Neuronal stem cell (in vitro differentiated cells): ENCODE results near the gene MAD2L1BP.

ENCODE experiments used
- DNase-seq: peaks from one replicate; pipeline ENCODE4 v3.0.0-alpha.2; 2013; ENCODE audit warnings: low spot score
- H2AFZ ChIP-seq: one replicate; pipeline ENCODE4 v1.6.1; 2013; ENCODE audit warnings: mild to moderate bottlenecking, low read length, inconsistent platforms
- H2AK5ac ChIP-seq: 2 replicates; pipeline ENCODE4 v1.6.1; 2013; ENCODE audit warnings: low read depth, mild to moderate bottlenecking, inconsistent platforms, low read length, moderate library complexity, mixed read lengths
- H2BK120ac ChIP-seq: 2 replicates; pipeline ENCODE4 v1.6.1; 2013; ENCODE audit warnings: low read depth, mild to moderate bottlenecking, inconsistent platforms, low read length, moderate library complexity, mixed read lengths
- H2BK12ac ChIP-seq: one replicate; pipeline ENCODE4 v1.6.1; 2013; ENCODE audit warnings: low read length, inconsistent platforms
- H2BK15ac ChIP-seq: 2 replicates; pipeline ENCODE4 v1.6.1; 2013; ENCODE audit warnings: mild to moderate bottlenecking, low read length, inconsistent platforms, mixed read lengths
- H2BK5ac ChIP-seq: one replicate; pipeline ENCODE4 v1.6.1; 2013; ENCODE audit warnings: inconsistent platforms, mild to moderate bottlenecking, low read length, moderate library complexity
- H3K14ac ChIP-seq: one replicate; pipeline ENCODE4 v1.6.1; 2013; ENCODE audit warnings: low read length, inconsistent platforms
- H3K18ac ChIP-seq: 2 replicates; pipeline ENCODE4 v1.6.1; 2013; ENCODE audit warnings: low read length, inconsistent platforms
- H3K23ac ChIP-seq: 2 replicates; pipeline ENCODE4 v1.6.1; 2013; ENCODE audit warnings: low read depth, mild to moderate bottlenecking, mixed read lengths, low read length, inconsistent platforms; ENCODE audit not compliant: poor library complexity
- H3K27ac ChIP-seq: replicated peaks from 3 replicates; pipeline ENCODE4 v1.5.1; 2013; ENCODE audit warnings: low read length, inconsistent platforms
- H3K27me3 ChIP-seq, 3 experiments: 2 replicates each; pipeline ENCODE4 v1.6.1; 2013; ENCODE audit warnings: low read length in 3 of 3, mild to moderate bottlenecking in 2 of 3, inconsistent platforms in 1 of 3, low read depth in 1 of 3, mixed read lengths in 1 of 3, moderate library complexity in 1 of 3; ENCODE audit not compliant: control insufficient read depth in 3 of 3, insufficient read depth in 3 of 3
- H3K36me3 ChIP-seq, 2 donors: replicated peaks in 1 of 2; 2 replicates each; pipeline ENCODE4 v1.6.1; 2013; ENCODE audit warnings: low read length in 2 of 2; ENCODE audit not compliant: control insufficient read depth in 2 of 2, insufficient read depth in 2 of 2
- H3K4ac ChIP-seq: 2 replicates; pipeline ENCODE4 v1.6.1; 2013; ENCODE audit warnings: inconsistent platforms, mild to moderate bottlenecking, low read length, moderate library complexity
- H3K4me1 ChIP-seq, 2 donors: 1 replicate in 1 of 2; 2 replicates in 1 of 2; pipeline ENCODE4 v1.6.1; 2013; ENCODE audit warnings: low read length in 2 of 2, low read depth in 1 of 2; ENCODE audit not compliant: control insufficient read depth in 2 of 2, insufficient read depth in 1 of 2
- H3K4me2 ChIP-seq: one replicate; pipeline ENCODE4 v1.6.1; 2013; ENCODE audit warnings: mild to moderate bottlenecking, low read length, inconsistent platforms; ENCODE audit not compliant: insufficient read depth, poor library complexity, severe bottlenecking
- H3K4me3 ChIP-seq, 2 donors: 2 replicates each; pipeline ENCODE4 v1.5.1; 2013; ENCODE audit warnings: low read length in 2 of 2, mild to moderate bottlenecking in 2 of 2, inconsistent platforms in 1 of 2, moderate library complexity in 1 of 2
- H3K79me1 ChIP-seq: one replicate; pipeline ENCODE4 v1.6.1; 2013; ENCODE audit warnings: low read depth, mild to moderate bottlenecking, inconsistent platforms, low read length, moderate library complexity
- H3K9ac ChIP-seq: one replicate; pipeline ENCODE4 v1.6.1; 2013; ENCODE audit warnings: mild to moderate bottlenecking, low read depth, low read length, inconsistent platforms; ENCODE audit not compliant: poor library complexity
- H3K9me3 ChIP-seq, 2 donors: replicated peaks in 1 of 2; 2 replicates each; pipeline versions ENCODE3 to v1.6.1; 2013; ENCODE audit warnings: low read length in 2 of 2, mild to moderate bottlenecking in 2 of 2, inconsistent platforms in 1 of 2, low read depth in 1 of 2, mixed read lengths in 1 of 2, moderate library complexity in 1 of 2; ENCODE audit not compliant: control insufficient read depth in 2 of 2, insufficient read depth in 1 of 2
- H4K8ac ChIP-seq: one replicate; pipeline ENCODE4 v1.6.1; 2013; ENCODE audit warnings: low read depth, mild to moderate bottlenecking, inconsistent platforms, low read length, moderate library complexity
- H4K91ac ChIP-seq: one replicate; pipeline ENCODE4 v1.6.1; 2013; ENCODE audit warnings: low read length, low read depth, mild to moderate bottlenecking, inconsistent platforms; ENCODE audit not compliant: poor library complexity
- WGBS, 2 donors: extraction: QIAGEN DNeasy Blood & Tissue Kit; methylation state at CpG; one replicate each; pipeline ENCODE4 v1.1.7; 2013; ENCODE audit warnings: missing lambda C conversion rate in 2 of 2, mixed read lengths in 1 of 2; ENCODE audit not compliant: insufficient read length in 2 of 2, insufficient replicate concordance in 1 of 2; ENCODE audit errors: extremely low coverage in 2 of 2; 5-methylcytosine and 5-hydroxymethylcytosine counted together

MAD2L1BP gene

DNA sequence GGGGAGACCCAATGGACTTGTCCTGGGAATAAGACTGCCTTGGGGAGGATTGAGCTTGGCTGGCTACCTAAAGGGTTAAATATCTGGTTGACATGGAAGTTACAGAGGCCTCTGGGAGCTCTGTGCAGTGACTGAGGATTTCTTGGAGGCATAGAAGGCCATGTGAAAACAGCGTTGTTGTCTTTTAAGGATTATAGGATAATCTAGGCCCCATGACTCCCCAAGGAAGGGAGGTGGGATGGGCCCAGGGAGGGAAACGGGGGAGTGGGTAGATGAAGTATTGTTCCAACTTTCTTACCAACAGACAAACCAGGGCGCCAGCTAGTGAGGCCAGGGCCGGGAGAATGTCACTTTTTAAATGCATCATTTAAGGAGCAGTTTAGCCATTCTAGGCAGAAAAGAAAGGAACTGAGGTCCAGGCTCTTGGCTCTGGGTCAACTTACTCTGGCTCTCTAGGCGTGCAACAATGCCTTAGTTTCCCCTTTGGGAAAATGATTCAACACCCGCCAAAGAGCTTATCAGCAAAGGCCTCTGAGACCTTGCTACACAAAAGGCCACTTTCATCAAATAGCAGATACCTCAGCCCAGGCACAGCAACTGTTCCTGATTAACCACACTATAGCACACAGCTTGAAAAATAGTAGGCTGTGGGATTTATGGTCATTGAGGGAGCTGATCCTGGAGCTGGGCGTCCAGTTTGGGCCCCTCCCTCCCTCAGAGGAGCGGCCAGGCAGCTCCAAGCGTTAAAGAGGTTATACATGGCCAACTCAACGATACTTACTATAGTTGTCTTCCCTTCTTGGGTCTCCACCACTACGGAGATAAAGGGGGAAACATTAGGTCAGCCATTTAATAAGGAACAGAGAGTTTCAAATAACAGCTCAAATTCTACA is 44.9 kb downstream of the MAD2L1BP start:
- H3K4me2 ChIP-seq = no peak overlapping the region
- no peak overlapping the region for H3K23ac ChIP-seq
- H2BK15ac ChIP-seq = no peak overlapping the region
- H3K27me3 ChIP-seq = no peaks in the 10 kb centered on the region
- H3K36me3 ChIP-seq = peaks cover 16 to 85% of the 10 kb centered on the region in 2 donors
- no peak overlapping the region for H3K14ac ChIP-seq
- H4K91ac ChIP-seq = no peak overlapping the region
- no CpG with 5 or more reads among the region's 11 CpGs for WGBS, 2 donors
- no peak overlapping the region for H3K4ac ChIP-seq
- H2BK5ac ChIP-seq = no peak overlapping the region
- H3K79me1 ChIP-seq = no peaks in the 10 kb centered on the region
- H4K8ac ChIP-seq = no peak overlapping the region
- no peak overlapping the region for H3K4me3 ChIP-seq
- H2BK12ac ChIP-seq = no peak overlapping the region
- no peaks in the 10 kb centered on the region for H3K9me3 ChIP-seq
- H2BK120ac ChIP-seq = no peak overlapping the region
- no peak overlapping the region for H2AK5ac ChIP-seq
- H3K27ac ChIP-seq = no peak overlapping the region
- no peak overlapping the region for H3K9ac ChIP-seq
- H3K18ac ChIP-seq = no peak overlapping the region
- DNase-seq = no peak
- no peak overlapping the region for H2AFZ ChIP-seq
- no peaks in the 10 kb centered on the region for H3K4me1 ChIP-seq

DNA sequence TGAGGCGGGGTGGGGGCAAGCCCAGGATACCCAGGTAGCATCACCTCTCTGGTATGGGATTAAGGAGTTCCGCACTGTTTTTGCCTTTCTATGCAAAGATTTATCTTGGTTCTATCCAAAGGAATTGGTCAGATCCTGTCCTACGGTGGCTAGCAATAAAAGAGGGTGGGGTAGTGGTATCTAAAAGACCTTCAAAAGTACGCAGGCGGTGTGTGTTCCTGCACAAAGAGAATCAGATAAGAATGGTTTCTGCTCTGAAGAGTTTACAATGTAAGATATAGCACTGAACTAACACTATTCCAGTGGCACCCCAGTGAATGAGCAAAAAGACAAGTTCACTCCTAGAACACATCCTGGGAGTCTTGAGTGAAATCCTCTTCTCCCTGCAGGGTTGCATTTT is 45.7 kb downstream of the MAD2L1BP start:
- Histone ChIP-seq H3K79me1 (no peaks in the 10 kb centered on the region), H2BK120ac (no peak overlapping the region), H3K4me1 (peaks cover 0 to 3% of the 10 kb centered on the region in 2 donors), H3K9me3 (no peaks in the 10 kb centered on the region), H3K14ac (no peak overlapping the region), H3K9ac (no peak overlapping the region), H3K4me2 (no peak overlapping the region), H3K4ac (no peak overlapping the region), H2BK12ac (no peak overlapping the region), H3K18ac (no peak overlapping the region), H2BK5ac (no peak overlapping the region), H2BK15ac (no peak overlapping the region), H4K91ac (no peak overlapping the region), H3K27ac (no peak overlapping the region), H2AK5ac (no peak overlapping the region), H3K27me3 (no peaks in the 10 kb centered on the region), H4K8ac (no peak overlapping the region), H3K36me3 (peaks cover 16 to 82% of the 10 kb centered on the region in 2 donors), H3K4me3 (no peak overlapping the region), H2AFZ (no peak overlapping the region), H3K23ac (no peak overlapping the region)
- DNase-seq = no peak
- WGBS, 2 donors = no CpG with 5 or more reads among the region's 5 CpGs

DNA sequence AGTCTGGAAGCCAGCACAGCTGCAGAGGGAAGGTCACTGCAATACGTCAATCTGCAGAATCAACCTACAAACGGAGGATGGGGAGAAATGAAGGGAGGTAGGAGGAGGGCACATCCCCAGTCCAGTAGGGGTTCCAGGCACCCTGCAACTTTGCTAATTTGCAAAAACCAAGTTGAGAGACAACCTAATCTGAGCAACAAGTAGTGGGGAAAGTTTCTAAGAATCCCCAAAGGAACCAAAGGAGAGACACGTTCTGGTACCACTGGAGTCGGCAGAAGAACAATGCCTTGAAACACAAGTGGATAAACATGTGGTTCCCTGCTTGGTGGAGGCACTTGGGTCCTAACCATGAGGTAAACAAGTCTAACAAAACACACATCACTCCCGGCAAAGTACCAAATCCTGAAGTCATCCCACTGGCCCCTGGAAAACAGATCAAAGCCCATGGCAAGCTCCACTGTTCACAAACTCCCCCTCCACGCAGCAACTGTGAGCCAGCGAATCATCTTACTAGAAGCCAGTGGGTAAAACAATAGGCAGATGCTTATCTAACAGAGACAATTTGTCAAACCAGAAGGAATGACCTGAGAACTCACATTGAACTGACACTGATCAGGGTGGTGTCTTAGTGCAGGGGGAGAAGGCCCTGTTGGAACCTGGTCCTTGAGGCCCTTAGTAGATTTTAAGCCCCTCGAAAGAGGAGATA is 47.2 kb downstream of the MAD2L1BP start:
- Histone ChIP-seq H3K4me2 (no peak overlapping the region), H2BK15ac (no peak overlapping the region), H3K79me1 (no peaks in the 10 kb centered on the region), H3K23ac (no peak overlapping the region), H3K9me3 (no peaks in the 10 kb centered on the region), H3K27me3 (no peaks in the 10 kb centered on the region), H3K4me1 (peaks cover 4 to 6% of the 10 kb centered on the region in 2 donors), H2BK5ac (no peak overlapping the region), H2BK12ac (no peak overlapping the region), H3K27ac (no peak overlapping the region), H3K4ac (no peak overlapping the region), H3K14ac (no peak overlapping the region), H3K18ac (no peak overlapping the region), H2AFZ (no peak overlapping the region), H4K8ac (no peak overlapping the region), H3K4me3 (no peak overlapping the region), H2BK120ac (no peak overlapping the region), H3K9ac (no peak overlapping the region), H2AK5ac (no peak overlapping the region), H4K91ac (no peak overlapping the region), H3K36me3 (peaks cover 12 to 67% of the 10 kb centered on the region in 2 donors)
- no peak for DNase-seq
- WGBS, 2 donors = no CpG with 5 or more reads among the region's 8 CpGs
